Measurements from ENCODE around the gene NDUFS8.

The NDUFS8 gene

GRCh38 chr11:68016161-68016903, 14.1 kb upstream of the NDUFS8 start:
- no peak for DNase-seq (ENCODE audit: low read depth)

DNA sequence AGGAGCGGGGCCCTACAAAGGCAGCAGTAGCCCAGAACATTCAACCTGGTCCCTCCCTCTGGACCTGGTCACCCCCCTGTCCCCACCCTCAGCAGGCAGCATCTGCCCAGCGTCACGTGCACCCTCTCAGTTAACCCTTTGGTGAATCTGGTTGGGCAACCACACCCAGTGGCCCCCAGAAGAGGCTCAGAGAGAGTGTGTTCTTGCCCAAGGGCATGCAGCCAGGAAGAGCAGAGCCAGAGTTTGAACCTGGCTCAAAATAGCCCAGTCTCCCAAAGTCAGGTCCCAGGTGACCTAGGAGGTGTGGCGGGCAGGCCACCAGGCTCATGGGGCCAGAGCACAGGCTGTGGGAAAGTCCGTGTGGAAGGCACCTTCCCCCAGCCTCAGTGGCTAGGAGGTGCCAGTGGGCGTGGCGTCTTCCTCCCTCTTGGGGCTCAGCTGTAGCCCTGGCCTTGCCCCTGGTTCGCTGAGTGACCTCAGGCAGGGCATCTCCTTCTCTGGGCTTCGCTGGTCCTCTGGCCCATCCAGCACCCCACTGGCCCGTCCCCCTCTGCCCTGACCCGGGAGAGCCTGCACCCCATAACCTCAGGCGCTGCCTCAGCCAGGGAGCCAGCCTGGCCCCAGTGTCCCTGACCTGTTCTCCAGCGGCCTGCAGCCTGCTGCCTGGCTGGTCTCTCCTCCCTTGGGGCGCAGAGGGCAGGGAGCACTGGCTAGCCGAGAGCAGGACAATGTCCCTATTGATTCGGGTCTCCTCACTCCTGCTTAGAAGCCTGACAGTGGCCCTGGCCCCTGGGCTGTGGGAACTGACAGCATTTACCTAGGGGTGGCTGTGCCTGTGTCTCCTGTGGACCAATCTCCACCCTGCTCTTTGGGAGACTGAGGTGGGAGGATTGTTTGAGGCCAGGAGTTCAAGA, 13.3 kb upstream of the NDUFS8 start:
- no peak for DNase-seq (ENCODE audit: low read depth)

GRCh38 chr11:68017980-68018729, 12.3 kb upstream of the NDUFS8 start:
- DNase-seq (ENCODE audit: low read depth) = no peak

DNA sequence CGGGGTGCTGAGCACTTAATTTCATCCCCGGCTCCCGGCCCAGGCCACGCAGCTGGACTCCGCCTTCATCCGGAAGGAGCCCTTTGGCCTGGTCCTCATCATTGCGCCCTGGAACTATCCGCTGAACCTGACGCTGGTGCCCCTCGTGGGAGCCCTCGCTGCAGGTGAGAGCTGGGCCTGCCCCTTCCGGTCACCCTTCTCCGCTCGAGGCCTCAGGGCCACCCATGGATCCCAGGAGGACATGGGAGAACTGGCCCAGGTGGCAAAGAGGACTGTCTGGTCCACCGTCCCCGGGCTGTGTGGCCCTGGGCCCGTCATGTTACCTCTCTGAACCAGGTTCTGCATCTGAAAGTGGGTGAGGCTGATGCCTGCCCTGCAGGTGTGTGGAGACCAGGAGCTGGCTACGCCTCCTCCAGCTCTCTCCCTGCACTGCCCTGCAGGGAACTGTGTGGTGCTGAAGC, 11.7 kb upstream of the NDUFS8 start:
- DNase-seq (ENCODE audit: low read depth) = no peak

DNA sequence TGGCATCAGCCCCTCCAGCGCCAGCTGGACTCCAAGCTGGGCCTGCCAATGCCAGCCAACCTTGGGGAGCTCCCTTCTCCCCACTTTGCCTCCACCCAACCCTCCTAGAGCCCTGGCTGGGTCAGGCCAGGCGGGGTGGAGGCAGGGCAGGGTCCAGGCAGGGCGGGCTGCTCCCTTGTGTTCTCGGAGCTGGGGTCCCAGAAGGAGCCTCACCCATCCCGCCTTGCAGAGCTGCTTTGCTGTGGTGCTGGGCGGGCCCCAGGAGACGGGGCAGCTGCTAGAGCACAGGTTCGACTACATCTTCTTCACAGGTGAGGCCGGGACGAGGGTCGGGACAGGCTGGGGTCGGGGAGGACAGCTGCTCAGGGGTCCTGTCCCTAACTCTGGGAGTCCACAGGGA, 11.0 kb upstream of the NDUFS8 start:
- no peak for DNase-seq (ENCODE audit: low read depth)

GRCh38 chr11:68020575-68020974, 9.9 kb upstream of the NDUFS8 start:
- DNase-seq (ENCODE audit: low read depth) = no peak

DNA sequence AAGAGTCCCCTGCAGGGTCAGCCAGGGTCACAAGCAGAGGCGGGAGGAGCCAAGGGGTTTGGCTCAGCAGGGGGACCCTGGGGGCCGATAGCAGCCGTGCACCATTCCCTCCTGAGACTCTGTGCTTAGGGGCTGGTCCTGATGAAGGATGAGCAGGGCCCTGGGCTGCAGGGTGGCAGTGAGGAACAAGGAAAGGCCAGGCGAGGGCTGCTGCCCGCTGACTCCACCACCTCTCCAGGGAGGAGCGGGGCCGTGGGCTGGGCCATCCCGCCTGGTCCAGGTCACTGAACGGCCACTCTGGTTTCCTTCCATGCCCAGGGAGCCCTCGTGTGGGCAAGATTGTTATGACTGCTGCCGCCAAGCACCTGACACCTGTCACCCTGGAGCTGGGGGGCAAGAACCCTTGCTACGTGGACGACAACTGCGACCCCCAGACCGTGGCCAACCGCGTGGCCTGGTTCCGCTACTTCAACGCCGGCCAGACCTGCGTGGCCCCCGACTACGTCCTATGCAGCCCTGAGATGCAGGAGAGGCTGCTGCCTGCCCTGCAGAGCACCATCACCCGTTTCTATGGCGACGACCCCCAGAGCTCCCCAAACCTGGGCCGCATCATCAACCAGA, 9.2 kb upstream of the NDUFS8 start:
- DNase-seq (ENCODE audit: low read depth) = no peak

- DNase-seq (ENCODE audit: low read depth) = no peak
These were observed 8.0 kb upstream of the NDUFS8 start for GRCh38 chr11:68022531-68022930.

- no peak for DNase-seq (ENCODE audit: low read depth)
These were observed 6.0 kb upstream of the NDUFS8 start for GRCh38 chr11:68024508-68024907.

DNA sequence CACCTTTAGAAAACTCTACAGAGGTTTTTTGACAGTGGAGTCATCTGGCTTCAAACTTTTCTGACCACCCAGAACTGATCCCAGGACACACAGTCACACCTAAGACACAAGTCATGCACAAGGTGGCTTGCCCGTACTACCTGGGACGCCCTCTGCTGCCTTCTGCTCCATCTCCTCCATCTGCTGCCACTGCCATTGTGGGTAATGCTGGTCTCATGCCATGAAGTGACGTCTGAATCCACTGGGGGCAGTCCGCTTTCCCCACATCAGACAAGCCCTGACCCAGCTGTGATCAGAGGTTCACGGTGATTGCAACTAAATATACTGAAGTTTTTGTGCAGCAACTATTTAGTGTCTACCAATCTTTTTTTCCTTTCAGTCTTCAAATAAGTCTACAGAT, 5.4 kb upstream of the NDUFS8 start:
- DNase-seq (ENCODE audit: low read depth) = no peak

GRCh38 chr11:68026391-68027105, 3.9 kb upstream of the NDUFS8 start:
- no peak for DNase-seq (ENCODE audit: low read depth)

DNA sequence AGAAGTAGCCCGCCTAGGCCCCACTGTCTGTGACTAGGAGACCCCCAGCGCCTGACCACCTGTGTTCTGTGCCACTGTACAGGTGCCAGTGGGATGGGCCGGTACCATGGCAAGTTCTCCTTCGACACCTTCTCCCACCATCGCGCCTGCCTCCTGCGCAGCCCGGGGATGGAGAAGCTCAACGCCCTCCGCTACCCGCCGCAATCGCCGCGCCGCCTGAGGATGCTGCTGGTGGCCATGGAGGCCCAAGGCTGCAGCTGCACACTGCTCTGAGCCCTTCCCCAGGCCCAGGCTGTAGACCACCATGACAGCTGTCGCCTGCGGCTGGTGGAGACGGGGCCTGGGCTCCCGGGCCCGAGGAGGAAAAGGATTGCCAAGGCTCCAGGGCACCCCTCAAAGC, 2.8 kb upstream of the NDUFS8 start:
- DNase-seq (ENCODE audit: low read depth) = no peak

DNA sequence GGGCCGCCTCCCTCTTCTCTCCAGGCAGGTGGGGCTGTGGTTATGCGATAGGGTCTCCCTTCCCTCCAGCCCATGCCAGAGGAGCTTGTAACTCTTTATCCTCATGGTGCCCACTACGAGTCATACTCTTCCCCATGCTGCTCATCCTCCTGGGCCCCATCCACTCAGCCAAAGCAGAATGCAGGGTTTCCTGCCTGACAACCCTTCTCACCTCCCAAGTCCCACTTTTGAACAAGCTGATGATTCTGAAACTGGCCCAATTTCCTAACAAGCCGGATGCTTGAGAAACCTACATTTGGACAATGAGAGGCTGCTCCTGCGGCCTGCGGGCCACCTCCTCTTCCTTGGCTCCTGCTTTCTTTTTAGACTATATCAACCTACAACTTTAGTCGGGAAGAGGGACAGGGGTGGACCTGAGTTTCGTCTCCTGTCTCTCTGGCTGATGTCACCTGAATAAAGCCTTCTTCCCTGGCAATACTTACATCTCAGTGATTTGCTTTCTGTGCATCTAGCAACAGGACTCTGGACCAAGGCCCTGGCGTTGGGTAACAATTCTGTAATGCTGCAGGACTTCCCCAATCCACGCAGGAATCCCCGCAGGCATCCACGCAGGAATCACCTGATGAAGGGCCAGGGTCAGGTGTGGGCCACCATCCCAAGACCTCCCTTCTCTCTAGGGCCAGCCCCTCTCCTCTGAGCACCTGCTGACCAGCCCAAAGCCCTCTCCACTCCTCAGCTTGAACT, 1.5 kb upstream of the NDUFS8 start:
- DNase-seq (ENCODE audit: low read depth) = no peak

DNA sequence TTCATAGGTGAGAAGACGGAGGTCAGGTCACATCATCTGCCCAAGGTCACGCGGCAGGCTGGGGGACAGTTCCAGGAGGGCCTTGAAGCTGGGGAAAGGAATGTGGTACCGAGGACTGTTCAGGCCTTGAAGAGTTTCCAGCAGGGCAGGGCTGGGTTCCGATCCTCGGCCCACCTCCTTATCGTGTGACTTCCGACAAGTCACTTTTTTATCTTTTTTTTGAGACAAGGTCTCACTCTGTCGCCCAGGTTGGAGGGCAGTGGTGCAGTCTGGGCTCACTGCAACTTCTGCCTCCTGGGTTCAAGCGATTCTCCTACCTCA, 623 bp downstream of the NDUFS8 start:
- DNase-seq (ENCODE audit: low read depth) = no peak

DNA sequence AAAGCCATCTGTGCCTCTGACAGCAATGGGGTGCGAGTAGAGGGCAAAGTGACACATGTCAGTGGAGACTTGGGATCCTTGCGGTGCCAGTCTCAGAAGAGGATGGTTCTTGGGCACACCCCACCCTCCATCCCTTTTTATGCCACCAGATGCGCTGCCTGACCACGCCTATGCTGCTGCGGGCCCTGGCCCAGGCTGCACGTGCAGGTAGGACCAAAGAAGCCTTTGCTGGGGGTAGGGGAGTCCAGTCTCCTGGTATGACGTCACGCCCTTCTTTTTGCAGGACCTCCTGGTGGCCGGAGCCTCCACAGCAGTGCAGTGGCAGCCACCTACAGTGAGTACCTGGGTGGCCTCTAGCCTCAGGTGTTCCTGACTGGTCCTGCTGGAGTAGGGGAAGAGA, 1.5 kb downstream of the NDUFS8 start:
- DNase-seq (ENCODE audit: low read depth) = no peak

GRCh38 chr11:68032997-68033707, 2.7 kb downstream of the NDUFS8 start:
- no peak for DNase-seq (ENCODE audit: low read depth)

GRCh38 chr11:68033708-68034045, 3.2 kb downstream of the NDUFS8 start:
- DNase-seq (ENCODE audit: low read depth) = no peak

DNA sequence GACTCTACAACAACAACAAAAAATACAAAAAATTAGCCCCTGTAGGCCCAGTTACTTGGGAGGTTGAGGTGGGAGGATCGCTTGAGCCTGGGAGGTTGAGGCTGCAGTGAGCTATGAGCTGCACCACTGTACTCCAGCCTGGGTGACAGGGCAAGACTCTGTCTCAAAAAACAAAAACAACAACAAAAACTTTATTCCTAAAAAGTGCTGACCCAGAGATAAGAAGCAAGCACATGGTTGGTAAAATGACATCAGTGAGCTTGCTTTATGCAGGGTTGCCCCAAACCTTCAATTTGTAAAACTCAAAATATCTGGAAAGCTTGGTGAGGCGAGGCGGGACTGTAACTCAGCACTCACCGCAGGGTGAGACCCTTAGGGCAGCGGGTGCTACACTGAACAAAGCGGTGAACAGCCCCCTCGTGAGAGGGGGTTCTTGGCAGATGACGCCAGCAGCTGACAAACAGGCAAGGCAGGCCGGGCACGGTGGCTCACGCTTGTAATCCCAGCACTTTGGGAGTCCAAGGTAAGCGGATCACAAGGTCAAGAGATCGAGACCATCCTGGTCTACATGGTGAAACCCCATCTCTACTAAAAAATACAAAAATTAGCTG, 4.9 kb downstream of the NDUFS8 start:
- no peak for DNase-seq (ENCODE audit: low read depth)

GRCh38 chr11:68036141-68036716, 5.7 kb downstream of the NDUFS8 start:
- DNase-seq (ENCODE audit: low read depth) = no peak

All from CMK (cell line).